GM12891 (cell line): ENCODE measurements around the gene ZNG1F.
"Not testable (repeated sequence)": the region's sequence is repeated elsewhere in the genome, so short reads cannot be mapped to it uniquely, and the experiment has no call there.

Source experiments
- POLR2A ChIP-seq: IDR thresholded peaks from 2 replicates; pipeline ENCODE4 v1.6.1; 2011; ENCODE audit warnings: low read depth, low read length, control low read depth
- POLR2AphosphoS5 ChIP-seq: IDR thresholded peaks from 2 replicates; pipeline ENCODE4 v1.6.1; 2011; ENCODE audit warnings: low read depth, low read length, control low read depth
- SPI1 ChIP-seq: IDR thresholded peaks from 2 replicates; pipeline ENCODE4 v1.6.1; 2011; ENCODE audit warnings: low read depth, low read length, control low read depth

DNA sequence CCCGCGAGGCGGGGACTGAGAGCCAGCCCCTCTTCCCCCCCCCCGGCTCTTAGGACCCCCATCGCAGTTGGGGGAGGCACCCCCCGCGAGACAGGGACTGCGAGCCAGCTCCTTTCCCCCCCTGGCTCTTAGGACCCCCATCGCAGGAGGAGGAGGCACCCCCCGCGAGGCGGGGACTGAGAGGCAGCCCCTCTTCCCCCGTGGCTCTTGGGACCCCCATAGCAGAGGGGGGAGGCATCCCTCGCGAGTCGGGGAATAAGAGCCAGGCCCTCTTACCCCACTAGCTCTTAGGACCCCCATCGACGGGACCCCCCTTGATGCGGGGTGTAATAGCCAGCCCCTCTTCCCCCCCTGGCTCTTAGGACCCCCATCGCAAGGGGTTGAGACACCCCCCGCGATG is 80.3 kb downstream of the ZNG1F start:
- TF ChIP-seq POLR2AphosphoS5, POLR2A, SPI1: not testable (repeated sequence)
